ENCODE data around the gene CNTRL.

The CNTRL gene

DNA sequence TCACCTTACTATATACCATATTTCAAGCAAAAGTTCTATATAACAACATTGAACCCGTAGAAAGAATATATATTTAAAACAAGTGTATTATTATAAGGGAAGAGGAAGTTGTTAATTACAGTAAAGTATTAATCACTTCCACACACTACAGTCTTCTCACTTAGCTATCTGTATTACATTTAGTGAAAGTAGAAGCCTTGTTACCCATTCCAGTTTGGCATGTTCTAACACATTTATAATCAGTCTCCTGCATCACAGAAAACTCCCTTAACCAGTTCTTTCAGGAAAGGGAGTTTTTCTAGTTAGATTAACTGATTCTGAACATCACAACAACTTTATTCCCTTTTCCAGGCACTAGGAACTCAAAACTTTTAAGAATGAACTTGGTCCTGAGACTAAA lies 120.0 kb downstream of the CNTRL start:
- no peak for TF ChIP-seq CTCF (IDR thresholded peaks at IDR 0.05; ENCODE audit: insufficient read depth, missing control alignments)
- DNase-seq (ENCODE audit: insufficient read length, low spot score) (no peak), FAIRE-seq (no peak)

GRCh38 chr9:121196389-121196788 lies 121.6 kb downstream of the CNTRL start:
- no peak for FAIRE-seq

GRCh38 chr9:121197132-121197531 lies 122.4 kb downstream of the CNTRL start:
- no peak for DNase-seq (ENCODE audit: insufficient read length, low spot score)
- FAIRE-seq: no peak
- no peak for TF ChIP-seq CTCF (IDR thresholded peaks at IDR 0.05; ENCODE audit: insufficient read depth, missing control alignments)

More at GRCh38 chr9:121196389-121196788, 121.6 kb downstream of the CNTRL start:
- TF ChIP-seq CTCF (IDR thresholded peaks at IDR 0.05; ENCODE audit: insufficient read depth, missing control alignments): no peak
- no peak for DNase-seq (ENCODE audit: insufficient read length, low spot score)

DNA sequence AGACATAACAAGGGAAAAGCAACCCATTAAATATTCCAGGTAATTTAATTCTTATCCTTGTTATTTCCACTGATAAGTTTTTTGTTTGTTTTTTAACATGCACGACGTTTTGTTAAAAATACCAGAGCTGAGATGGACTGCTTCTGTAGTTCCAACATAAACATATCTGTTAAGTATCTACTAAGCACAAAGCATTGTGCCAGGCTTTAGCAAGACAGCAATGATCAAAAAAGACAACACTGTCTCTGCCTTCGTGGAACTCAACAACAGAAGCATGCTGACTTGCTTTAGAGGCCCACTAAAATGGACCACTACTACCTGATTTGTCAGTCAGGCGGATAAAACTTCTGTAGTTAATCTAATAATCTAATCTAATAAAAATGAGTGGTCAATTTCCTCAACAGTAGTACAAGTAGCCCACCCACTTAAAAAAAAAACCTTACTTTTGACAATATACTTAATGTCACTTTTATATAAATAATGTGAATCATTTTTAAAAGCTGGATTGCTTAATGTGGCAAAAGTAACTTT lies 123.8 kb downstream of the CNTRL start:
- FAIRE-seq: no peak
- no peak for TF ChIP-seq CTCF (IDR thresholded peaks at IDR 0.05; ENCODE audit: insufficient read depth, missing control alignments)
- DNase-seq (ENCODE audit: insufficient read length, low spot score): no peak

- FAIRE-seq (no peak), DNase-seq (ENCODE audit: insufficient read length, low spot score) (no peak)
- TF ChIP-seq CTCF (IDR thresholded peaks at IDR 0.05; ENCODE audit: insufficient read depth, missing control alignments): no peak
These were observed 125.2 kb downstream of the CNTRL start for GRCh38 chr9:121199921-121200320.

DNA sequence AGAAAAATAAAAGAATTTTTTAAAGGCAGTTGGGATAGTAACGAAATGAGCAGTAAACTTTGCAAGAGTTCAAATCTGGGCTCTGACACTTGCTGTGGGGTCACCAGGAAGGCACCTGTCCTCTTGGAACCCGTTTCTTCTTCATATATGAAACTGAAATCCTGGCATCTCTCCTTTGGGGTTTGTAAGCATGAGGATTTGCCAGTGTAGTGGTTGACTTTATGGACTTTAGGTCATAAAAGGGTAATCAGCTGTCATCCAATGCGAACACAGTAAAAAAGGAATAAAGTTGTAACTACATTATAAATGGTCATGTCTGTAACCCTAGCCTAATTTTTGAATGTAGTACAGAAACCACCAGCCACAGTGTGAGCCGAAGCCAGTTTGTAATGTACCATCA lies 125.6 kb downstream of the CNTRL start:
- DNase-seq (ENCODE audit: insufficient read length, low spot score) (no peak), FAIRE-seq (no peak)
- no peak for TF ChIP-seq CTCF (IDR thresholded peaks at IDR 0.05; ENCODE audit: insufficient read depth, missing control alignments)

GRCh38 chr9:121201045-121201737 lies 126.4 kb downstream of the CNTRL start:
- FAIRE-seq: no peak

More at GRCh38 chr9:121201045-121201737, 126.4 kb downstream of the CNTRL start:
- TF ChIP-seq CTCF (IDR thresholded peaks at IDR 0.05; ENCODE audit: insufficient read depth, missing control alignments): no peak
- DNase-seq (ENCODE audit: insufficient read length, low spot score): no peak

Measured in D721Med (cell line).